PFSK-1 (cell line): ENCODE results near the gene PAX4.

Experiments used
- POLR2AphosphoS5 ChIP-seq: IDR thresholded peaks from 2 replicates; pipeline ENCODE4 v1.6.1; 2012; ENCODE audit warnings: low read depth, mild to moderate bottlenecking, control low read depth, low read length, moderate library complexity
- TAF1 ChIP-seq: IDR thresholded peaks from 2 replicates; pipeline ENCODE4 v1.6.1; 2012; ENCODE audit warnings: low read length, control low read depth, borderline replicate concordance; ENCODE audit not compliant: insufficient read depth

DNA sequence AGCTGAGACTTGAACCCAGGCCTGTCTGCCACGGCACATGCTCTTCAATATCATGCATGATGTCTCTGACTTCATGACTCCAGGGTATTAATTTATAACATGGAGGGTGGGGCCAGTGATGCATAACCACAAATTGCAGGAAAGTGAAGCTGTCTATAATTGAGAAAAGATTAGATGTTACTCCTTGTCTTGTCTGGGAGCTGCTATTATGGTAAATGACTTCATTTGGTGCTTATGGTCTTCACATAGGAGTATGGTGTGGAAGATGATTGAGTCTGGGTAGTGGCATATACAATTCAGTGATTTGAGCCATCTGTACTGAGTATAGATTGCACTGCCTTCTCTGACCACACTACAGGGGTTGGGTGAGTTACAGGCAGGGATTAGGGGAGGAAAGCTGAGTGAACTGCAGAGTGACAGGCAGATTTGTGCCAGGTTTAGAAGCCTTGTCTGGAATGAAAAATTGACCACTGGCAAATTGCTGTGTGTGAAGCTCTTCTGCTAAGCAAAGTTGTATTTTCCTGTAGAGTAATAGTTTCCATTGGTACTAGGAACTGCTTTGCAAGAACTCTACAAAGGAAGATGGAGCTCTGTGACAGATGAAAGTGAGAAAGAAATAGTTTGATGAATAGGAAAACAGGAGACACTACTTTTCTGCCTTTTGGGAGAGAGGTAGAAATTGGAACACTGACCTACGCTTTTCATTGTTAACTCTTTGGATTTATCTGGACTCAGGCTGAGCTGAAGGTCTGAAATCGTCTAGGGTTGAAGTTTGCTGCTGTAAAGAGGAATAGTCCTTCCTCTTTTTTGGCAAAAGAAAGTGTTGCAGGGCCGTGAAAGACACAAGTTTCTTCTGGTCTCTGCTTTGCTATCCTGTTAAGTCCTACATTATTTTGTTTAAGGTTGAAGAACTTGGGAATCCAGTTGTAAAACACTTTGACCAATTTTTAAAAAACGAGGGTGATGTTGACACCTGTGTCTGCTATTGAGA lies 36.8 kb upstream of the PAX4 start:
- TF ChIP-seq POLR2AphosphoS5, result no peak
- no peak for TF ChIP-seq TAF1
